HG03457 (cell line): Measurements from ENCODE around the gene RTL1.

Experiments used
- ATAC-seq: cut with Tn5 transposase; IDR thresholded peaks from one replicate; pipeline ENCODE4 v1.9.1; 2021; ENCODE audit warnings: moderate number of reproducible peaks; ENCODE audit not compliant: unreplicated experiment

Gene RTL1

DNA sequence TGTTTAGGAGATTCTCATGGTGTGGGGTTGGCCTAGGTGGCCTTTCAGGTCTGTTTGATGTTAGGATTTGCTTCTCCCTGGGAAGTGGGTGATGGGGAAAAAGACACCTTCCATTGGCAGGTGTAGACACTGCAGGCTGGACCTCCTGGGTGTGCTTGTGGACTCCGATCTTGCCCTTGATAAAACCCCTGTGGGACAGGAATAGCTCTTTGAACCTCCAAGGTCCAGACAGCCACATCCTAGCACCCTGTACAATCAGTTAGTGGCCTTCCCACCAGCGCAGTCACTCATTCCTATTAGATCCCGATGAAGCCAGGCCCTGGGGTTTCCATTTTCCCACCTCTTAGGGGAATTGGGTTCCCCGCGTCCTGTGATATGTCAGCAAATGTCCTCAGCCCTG lies 49.1 kb downstream of the RTL1 start:
- ATAC-seq, result no peak

DNA sequence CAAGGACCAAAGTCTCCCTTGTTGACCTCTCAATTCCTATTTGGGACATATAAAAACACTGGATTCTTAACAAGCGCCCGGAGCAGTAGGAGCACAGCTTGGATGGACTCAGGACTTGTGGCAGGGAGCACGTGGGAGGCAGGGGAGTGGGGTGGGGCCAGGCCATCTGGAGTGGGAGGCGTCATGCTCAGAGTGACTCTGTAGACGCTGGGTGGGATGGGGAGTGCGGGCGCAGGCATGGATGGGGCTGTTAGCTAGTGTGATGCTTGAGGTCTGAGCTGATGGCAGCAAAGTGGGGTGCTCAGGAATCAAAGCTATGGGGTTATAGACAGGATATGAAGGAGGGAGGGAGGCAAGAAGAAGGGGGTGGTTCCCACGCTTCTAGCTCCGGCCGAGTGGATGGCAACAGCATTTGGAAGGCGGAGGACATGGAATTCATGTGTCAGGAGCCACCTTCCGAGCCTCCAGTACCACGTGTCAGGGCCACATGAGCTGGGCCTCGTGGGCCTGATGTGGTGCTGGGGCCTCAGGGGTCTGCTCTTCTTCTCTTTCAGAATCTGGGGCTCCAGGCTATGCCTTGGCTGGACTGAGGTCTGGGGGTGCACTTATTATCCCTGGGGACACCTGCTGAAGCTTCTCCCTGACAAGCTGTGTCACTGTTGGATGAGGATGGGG lies 51.4 kb downstream of the RTL1 start:
- ATAC-seq, result no peak

DNA sequence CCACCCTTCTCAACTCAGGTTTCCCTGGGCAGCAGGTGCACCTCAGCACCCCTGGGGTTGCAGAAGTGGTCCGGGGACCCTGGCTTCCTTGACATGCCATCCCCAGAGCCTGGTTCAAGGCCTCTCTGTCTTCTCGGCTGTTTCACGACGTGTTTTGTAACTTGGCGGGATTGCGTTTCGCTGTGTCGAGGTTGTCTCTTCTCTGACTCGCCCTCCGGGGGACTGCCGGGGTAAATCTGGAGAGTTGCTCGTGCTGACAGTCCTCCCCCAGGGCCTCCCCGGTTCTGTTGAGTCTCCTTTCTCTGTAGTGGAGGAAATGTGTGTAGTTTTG lies 52.0 kb downstream of the RTL1 start:
- no peak for ATAC-seq

DNA sequence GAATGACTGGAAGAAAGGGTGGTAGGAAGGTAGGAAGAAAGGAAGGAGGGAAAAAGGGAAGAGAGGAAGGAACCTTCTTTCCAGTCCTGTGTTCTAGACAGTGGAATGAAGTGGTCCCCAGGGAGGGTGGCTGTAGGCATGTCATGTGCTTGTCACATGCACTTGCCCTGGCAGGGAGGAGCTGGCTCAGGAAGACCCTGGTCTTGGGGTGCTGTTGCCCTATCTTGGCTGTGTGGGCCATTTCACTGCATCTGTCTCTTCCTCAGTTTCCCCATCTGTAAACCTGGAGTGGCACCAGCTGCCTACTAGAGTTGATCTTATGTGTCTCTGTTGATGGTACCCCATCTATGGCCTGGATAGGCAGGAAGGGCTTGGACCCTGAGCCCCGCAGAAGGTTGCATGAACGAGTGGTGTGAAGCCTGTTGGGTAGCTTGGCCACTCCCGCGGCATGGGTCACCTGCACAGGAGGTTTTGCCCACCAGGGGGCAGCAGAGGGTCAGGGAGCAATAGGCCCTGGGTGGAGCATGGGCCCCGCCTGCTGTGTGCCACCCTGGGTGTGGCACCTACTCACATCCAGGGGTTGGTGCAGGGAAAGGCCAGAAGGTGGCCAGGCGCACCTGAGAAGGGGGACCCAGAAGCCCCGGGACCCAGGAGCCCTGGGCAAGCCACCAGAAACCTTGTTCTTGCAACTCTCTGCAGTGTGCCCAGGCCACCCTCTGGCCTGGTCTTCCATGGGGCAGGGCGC lies 52.5 kb downstream of the RTL1 start:
- ATAC-seq, result no peak

DNA sequence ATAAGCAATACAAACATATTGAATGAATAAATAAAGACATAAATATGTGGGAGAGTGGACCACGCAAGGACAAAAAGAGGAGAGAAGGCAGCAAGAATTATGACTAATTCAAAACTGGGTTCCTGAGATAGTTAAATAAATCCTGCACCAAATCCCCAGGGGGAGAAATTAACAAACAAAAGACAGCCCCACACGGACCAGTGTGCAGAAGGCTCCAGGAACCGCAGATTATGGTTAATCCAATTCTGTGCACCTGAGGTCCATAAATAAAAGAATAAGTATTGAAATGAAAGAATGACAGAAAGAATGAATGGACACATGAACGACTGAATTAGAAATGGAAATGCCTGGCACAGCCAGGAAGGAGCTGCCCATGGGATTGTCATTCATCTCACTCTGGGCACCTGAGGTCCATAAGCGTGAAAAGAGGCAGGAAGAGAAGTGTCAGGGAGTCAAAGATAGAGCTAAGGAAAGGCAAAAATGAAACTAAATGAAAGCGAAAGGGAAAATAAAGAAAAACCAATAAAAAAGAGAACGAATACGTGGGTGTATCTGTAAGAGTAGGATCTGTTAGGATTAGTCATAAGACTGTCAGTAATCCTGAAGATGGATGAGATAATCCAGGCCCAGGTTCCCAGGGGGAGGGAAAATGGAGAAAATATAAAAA lies 54.3 kb downstream of the RTL1 start:
- no peak for ATAC-seq

DNA sequence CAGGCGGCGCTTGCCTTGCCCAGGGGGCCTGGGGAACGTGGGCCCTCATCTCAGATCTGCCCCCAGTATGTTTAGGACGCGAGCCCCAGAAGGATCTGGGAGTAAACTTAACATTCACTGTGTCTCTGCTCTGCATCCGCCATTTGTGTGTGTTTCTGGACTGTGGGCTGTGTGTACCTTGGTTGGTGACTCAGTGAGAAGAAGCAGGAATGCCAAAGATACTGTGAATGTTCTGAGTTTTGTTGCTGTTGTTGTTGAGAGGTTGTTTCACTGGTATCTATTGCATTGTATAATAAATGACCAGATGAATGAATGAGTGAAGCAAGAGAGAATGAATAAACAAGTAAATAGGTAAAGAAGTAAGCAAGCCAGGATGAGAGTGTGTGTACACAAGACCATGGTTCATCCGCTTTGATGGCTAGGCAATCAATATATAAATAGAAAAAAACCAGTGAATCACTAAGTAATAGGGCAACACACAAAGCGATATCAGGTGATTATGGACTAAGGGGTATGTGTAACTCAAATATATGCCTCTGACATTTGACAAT lies 57.1 kb downstream of the RTL1 start:
- ATAC-seq, result no peak

DNA sequence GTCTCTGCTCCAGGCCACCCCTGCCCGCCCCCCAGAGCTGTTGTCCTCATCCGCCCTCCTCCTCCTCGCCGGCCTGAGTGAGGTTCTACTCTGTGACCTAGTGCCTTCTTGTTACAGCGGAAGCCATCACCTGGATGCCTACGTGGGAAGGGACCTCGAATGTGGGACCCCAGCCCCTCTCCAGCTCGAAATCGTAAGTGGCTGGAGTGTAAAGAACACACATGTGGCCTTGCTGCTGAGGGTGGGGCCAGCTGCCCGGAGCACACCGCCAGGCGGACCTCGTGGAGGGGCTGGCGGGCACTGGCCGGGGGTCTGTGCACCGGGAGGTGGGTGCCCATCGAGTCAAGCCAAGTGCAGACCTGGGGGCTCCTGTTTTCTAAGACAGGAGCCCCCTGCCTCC lies 58.2 kb downstream of the RTL1 start:
- ATAC-seq, result no peak

DNA sequence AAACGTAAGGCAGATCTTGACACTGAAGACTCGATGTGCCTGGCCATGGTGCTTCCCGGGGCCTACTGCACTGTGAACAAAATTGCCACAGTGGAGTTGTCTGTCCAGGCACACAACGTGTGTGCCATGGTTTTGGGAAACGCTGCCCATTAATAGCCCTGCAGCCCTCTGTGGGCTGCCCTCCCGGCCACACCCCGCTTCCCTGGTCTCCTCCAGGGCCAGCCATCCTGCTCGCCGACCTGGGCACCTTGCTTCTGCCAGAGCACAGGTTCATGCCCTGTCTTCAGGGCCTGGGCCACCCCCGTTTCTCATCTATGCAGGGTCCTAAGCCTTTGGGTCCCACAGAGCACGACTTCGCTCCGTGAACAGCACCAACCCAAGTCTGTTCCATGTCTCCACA lies 58.7 kb downstream of the RTL1 start:
- no peak for ATAC-seq

DNA sequence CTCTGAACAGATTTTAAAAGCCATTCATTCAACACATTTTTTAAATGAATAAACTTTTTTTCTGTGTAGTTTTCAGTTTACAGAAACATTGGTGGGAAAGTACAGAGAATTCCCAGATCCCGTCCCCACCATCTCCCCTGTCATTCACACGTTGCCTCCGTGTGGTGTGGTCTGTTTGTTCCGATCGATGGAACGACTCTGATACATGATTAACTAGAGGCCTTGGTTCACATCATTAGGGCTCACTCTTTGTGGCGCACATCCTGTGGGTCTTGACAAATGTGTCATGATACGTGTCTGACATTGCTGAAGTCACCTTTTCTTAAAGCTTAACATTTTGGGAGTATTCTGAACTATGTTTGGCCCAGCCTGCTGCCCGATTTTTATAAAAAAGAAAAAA lies 59.1 kb downstream of the RTL1 start:
- no peak for ATAC-seq

DNA sequence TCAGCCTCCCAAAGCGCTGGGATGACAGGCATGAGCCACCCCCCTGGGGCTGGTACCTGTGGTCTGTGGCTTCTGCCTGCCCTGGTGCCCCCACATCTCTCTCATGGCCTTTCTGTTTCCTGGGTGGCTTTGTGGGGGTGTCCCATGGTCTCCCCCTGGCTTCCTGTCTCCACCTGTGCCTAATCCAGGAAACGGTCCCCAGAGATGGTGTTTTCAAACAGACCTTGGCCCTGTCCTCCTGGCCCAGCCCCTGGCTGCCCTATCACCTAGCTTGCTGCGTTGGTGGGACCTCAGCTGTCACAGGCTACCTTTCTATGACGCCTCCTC lies 59.5 kb downstream of the RTL1 start:
- no peak for ATAC-seq

DNA sequence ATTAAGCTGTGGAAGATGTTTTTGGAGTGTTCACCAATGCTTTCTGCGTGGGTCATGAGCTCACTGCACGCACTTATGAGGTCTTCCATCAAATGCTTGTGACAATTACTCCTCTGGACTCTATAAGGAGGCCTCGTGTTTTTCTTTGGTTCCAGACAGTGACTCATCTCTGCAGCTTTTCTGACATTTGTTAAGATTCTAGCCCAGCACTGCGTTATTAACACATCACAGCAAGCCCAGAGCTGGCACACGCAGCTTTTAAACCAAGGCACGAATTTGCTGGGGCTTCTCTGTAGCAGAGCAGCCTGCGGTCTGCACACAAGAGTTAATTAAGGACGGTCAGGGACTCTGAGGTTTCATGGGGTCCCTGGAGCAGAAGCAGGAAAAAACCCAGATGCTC lies 60.7 kb downstream of the RTL1 start:
- ATAC-seq, result no peak

DNA sequence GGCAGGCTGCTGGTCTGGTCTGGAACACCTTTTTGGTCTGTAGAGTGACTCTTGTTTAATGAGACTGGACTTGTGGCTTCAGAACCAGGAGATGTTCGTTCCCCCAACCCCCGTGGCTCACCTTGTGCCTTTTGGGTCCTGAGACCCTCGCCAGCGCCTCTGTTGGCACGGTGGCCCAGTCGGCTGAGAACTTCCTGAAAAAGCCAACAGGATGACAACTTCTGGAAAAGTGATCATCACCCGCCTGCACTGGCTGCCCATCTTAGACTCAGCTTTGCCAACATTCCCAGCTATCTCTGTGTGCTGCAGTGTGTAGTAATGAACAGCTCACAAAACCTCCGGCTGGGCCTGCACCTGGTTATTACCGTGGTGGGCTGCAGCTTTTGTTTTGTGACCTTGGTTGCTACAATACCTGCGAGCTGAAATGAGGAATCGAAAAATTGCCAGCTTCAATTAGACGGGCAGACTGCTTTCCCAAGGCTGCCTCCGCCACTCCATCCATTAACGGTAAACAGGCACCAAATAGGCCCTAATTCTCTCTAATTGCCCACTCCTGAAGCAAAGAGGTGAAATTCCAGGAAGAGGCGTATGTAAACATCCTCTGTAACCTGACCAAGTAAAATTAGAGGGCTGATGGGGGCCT lies 61.6 kb downstream of the RTL1 start:
- no peak for ATAC-seq

DNA sequence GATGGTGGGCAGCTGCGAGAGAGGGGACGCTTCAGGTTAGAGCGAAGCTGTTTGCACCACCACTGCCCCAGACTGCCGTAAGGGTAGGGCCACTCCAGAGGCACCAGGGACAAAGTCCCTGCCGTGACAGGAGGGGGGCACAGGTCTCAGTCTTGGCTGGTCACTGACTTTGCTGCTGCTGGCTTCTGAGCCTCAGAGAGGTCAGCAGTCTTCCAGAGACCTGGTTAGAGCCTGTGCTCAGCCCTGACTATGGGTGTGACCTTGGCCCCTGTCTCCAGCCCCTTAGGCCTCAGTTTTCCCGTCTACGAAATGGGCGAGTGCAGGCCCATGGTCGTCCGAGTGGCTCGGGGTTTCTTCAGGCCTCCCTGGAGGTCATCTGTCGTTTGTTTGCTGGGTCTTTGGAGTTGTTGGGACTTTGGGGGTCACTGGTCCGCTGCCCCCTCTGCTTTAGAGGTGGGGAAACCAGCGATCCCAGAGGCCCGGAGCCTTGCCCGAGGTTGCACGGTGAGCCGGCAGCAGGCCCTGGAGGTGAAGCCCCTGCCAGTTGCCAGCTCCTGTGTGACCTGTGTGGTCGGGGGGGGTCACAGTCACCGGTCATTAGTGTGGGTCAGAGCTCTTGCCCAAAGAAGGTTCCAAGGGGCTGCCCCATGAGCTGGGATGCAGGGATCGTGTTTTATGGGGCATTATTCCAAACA lies 62.3 kb downstream of the RTL1 start:
- ATAC-seq, result no peak

DNA sequence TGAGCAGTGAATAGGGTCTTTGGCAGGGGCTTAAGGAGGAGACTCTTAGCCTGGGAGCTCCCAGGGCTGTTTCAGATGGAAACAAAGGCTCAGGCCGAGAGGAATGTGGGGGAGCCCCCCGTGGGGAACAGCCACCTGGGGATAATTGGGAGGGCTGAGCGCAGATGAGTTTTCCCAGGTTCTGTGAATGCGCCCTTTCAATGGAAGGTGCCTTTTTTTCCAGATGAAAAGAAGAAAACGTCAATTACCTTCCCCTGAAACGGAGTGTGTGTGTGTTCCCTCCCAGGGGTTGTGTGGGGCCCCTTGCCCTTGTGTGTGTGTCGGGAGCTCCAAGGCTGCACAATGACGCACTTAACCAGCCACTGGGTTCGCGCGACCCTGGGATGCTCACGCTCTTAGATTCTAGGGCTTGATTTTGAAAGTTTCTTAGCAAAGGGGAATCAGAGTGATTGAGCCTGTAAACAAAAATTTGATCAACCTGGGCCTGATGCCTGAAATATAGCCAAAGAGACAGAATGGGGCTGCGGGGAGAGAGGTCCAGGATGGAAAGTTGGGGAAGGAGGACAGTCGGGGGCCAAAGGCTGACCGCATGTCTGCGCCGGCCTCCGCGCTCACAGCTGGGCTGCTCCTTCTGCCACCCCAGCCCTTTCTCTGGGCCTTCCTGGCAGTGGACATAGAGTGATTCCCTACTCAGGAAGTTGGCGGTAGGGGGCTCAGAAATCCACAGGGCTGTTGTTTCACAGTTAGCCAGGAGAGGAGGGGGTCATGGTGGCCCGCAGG lies 63.0 kb downstream of the RTL1 start:
- no peak for ATAC-seq

DNA sequence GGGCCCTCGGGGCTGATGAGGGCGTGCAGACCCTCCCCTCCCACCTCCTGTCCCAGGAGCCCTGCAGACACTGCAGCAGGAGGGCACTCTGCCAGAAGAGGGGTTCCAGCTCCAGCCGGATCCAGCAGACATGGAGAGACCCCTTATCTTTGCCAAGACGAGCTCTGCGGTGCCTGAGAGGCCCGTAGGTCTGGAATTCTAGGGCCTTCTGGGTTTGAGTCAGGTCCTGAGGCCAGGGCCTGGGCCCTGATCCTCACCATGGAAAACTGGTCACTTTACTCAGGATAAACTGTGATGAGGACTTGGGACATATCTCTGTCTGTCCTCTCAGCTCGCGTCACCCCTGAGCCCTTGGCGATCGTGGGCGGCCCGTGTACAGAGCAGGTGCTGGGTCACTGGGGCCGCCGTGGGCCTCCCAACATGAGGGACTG lies 63.8 kb downstream of the RTL1 start:
- no peak for ATAC-seq

DNA sequence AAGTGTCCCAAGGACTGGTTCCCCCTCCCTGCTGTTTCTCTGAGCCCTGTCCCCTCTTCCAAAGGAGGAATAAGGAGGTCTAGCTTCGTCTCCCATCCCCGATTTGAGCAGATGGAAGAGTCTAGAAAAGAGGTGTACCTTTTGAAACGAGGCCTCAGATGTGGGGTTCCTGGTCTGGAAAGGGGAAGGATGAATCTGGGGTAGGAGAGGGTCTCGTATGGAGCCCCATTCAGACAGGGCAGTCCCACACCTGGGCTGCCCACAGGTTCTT lies 64.3 kb downstream of the RTL1 start:
- ATAC-seq, result no peak

DNA sequence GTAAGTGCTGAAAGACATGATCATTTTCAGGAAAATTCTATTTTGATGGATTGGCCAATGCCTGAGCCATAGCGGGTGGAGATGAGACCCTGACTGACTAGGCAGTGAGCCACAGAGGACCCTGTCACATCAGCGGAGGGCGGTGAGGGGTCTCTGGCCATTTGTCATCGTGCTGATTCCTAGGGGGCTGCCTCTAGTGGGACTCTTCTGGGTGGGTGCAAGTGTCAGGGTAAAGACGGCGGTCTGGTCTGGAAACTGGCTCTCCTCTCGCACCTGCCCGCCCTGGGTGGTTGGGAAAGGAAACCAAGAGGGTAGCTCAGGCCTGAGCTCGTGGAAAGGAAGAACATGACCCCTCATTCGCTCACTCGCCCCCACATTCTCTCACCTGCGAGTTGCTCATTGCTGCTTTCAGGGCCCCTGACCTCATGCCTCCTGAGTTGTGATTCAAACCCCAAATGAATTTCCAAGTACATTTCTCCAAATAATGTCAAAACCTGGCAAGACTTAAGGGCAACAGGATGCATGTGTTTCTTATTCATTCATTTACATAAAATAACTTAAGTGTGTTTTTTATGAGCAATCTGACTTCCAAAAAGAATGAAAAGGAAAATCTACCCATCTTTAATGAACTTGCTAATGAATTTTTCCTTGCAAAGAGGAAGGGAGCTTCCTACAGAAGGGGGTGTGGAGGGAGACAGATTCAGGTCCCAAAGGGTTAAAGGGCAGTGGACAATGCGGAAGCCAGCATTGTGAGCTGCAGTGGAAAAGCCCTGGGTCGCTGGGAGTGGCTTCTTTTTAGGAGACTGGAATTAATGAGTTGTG lies 64.8 kb downstream of the RTL1 start:
- no peak for ATAC-seq

DNA sequence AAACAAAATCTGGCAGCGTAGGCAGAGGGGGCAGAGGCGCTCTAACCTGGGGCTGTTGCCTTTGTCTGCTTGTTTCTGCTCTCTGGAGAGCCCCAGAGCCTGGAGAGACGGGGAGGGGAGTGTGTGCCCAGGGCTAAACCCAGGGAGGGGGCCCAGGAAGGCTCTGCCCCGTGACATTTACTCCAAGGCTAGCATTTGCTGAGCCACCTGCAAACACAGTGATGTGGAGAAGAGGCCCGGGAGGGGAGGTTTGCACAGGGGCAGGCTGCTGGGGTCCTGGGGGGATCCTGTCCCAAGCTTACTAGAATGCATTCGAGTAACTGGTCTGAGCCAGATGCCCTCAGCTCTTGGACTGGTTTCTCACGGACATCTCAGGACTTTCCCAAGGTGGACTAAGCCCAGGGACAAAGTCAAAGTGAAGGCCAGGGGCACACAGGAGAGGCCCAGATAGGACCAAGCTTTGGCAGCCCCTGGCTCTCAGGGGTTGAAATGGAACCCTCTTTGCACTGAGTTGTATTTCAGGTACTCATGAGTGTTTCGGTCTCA lies 65.6 kb downstream of the RTL1 start:
- no peak for ATAC-seq
